Stimulated activated CD8-positive, alpha-beta memory T cell treated with anti-CD3 and anti-CD28 coated beads, Interleukin-2, amount 100 ng/mL, for 48 hours (primary cell): ENCODE measurements around the gene CTDNEP1.

Source experiments
- DNase-seq, 2 donors: peaks; one replicate each; pipeline ENCODE4 v3.0.0-alpha.2; 2020; ENCODE audit warnings: low read depth in 2 of 2

Gene CTDNEP1

GRCh38 chr17:7228920-7229319 lies 22.6 kb downstream of the CTDNEP1 start:
- DNase-seq, result no peak

GRCh38 chr17:7226721-7227710 lies 24.5 kb downstream of the CTDNEP1 start:
- no peak for DNase-seq

- DNase-seq, result no peak
Observed at GRCh38 chr17:7225711-7226331, 25.7 kb downstream of the CTDNEP1 start.

GRCh38 chr17:7224661-7225111 lies 26.8 kb downstream of the CTDNEP1 start:
- DNase-seq, result no peak

GRCh38 chr17:7224110-7224509 lies 27.4 kb downstream of the CTDNEP1 start:
- DNase-seq, result no peak

GRCh38 chr17:7223375-7223774 lies 28.2 kb downstream of the CTDNEP1 start:
- no peak for DNase-seq

- no peak for DNase-seq
Observed at GRCh38 chr17:7222972-7223292, 28.6 kb downstream of the CTDNEP1 start.

- DNase-seq, result no peak
Observed at GRCh38 chr17:7222093-7222971, 29.2 kb downstream of the CTDNEP1 start.

GRCh38 chr17:7221278-7222092 lies 30.0 kb downstream of the CTDNEP1 start:
- DNase-seq, result no peak

- DNase-seq, result peak in 1 of 2 donors; percentile 43
Observed at GRCh38 chr17:7220593-7221277, 30.8 kb downstream of the CTDNEP1 start.

GRCh38 chr17:7219812-7220592 lies 31.5 kb downstream of the CTDNEP1 start, which contains the start of the genes ACADVL and DLG4:
ACADVL (plus strand) TSS chr17:7219938; CDS start chr17:7219985, 47 bp downstream.
DLG4 (minus strand) TSS chr17:7219836.
- peak; percentile 85 for DNase-seq

- no peak for DNase-seq
Observed at GRCh38 chr17:7219229-7219811, 32.2 kb downstream of the CTDNEP1 start.

GRCh38 chr17:7218758-7219157 lies 32.8 kb downstream of the CTDNEP1 start:
- no peak for DNase-seq

- DNase-seq, result no peak
Observed at GRCh38 chr17:7218166-7218565, 33.4 kb downstream of the CTDNEP1 start.

- no peak for DNase-seq
Observed at GRCh38 chr17:7217113-7217987, 34.2 kb downstream of the CTDNEP1 start.

- no peak for DNase-seq
Observed at GRCh38 chr17:7216242-7217112, 35.1 kb downstream of the CTDNEP1 start.

GRCh38 chr17:7215652-7216180 lies 35.8 kb downstream of the CTDNEP1 start:
- no peak for DNase-seq
